Astrocyte (in vitro differentiated cells and primary cell): ENCODE measurements around the gene HELQ. TPM values are rescaled to one million over a fixed set of nuclear protein-coding genes. Genes with fewer than 3 reads are reported as not detected.

Experiments
- DNase-seq: peaks from one replicate; pipeline ENCODE4 v3.0.0-alpha.2; 2010; ENCODE audit warnings: low read depth
- FAIRE-seq: peaks from 2 replicates; lab custom pipeline; 2011; peaks lifted over from hg19 to GRCh38; lab: Jason Lieb, UNC
- H2AFZ ChIP-seq: 2 replicates; pipeline ENCODE4 v1.6.0; 2012; ENCODE audit warnings: low read depth, low read length, inconsistent platforms
- H3K27ac ChIP-seq: 2 replicates; pipeline ENCODE4 v1.5.1; 2011; ENCODE audit warnings: low read depth, low read length, inconsistent platforms
- H3K27me3 ChIP-seq: 2 replicates; pipeline ENCODE4 v1.6.0; 2011; ENCODE audit warnings: low read length, inconsistent platforms; ENCODE audit not compliant: insufficient read depth
- H3K36me3 ChIP-seq: 2 replicates; pipeline ENCODE4 v1.5.1; 2011; ENCODE audit warnings: low read length, inconsistent platforms; ENCODE audit not compliant: insufficient read depth
- H3K4me1 ChIP-seq: 2 replicates; pipeline ENCODE4 v1.5.1; 2011; ENCODE audit warnings: low read length, inconsistent platforms; ENCODE audit not compliant: insufficient read depth
- H3K4me2 ChIP-seq: 2 replicates; pipeline ENCODE4 v1.6.0; 2012; ENCODE audit warnings: low read length, inconsistent platforms
- H3K4me3 ChIP-seq: 2 replicates; pipeline ENCODE4 v1.5.1; 2011; ENCODE audit warnings: low read depth, mild to moderate bottlenecking, low read length, inconsistent platforms; ENCODE audit not compliant: insufficient read depth
- H3K79me2 ChIP-seq: 2 replicates; pipeline ENCODE4 v1.6.0; 2012; ENCODE audit warnings: mild to moderate bottlenecking, low read length, inconsistent platforms; ENCODE audit not compliant: insufficient read depth
- H3K9ac ChIP-seq: 2 replicates; pipeline ENCODE4 v1.6.0; 2012; ENCODE audit warnings: mild to moderate bottlenecking, low read length, inconsistent platforms
- H3K9me3 ChIP-seq: 2 replicates; pipeline ENCODE4 v1.5.1; 2012; ENCODE audit warnings: low read depth, mild to moderate bottlenecking, low read length, inconsistent platforms; ENCODE audit not compliant: insufficient read depth
- H4K20me1 ChIP-seq: 2 replicates; pipeline ENCODE4 v1.6.0; 2012; ENCODE audit warnings: low read length, inconsistent platforms; ENCODE audit not compliant: insufficient read depth
- H3K27ac Mint-ChIP-seq: one replicate; pipeline ENCODE4 v1.8.0; 2021; ENCODE audit warnings: mild to moderate bottlenecking, mixed read lengths; ENCODE audit not compliant: unreplicated experiment
- H3K27me3 Mint-ChIP-seq: one replicate; pipeline ENCODE4 v1.8.0; 2021; ENCODE audit warnings: low read depth, mixed read lengths; ENCODE audit not compliant: unreplicated experiment
- H3K36me3 Mint-ChIP-seq: one replicate; pipeline ENCODE4 v1.8.0; 2021; ENCODE audit warnings: low read depth, mixed read lengths; ENCODE audit not compliant: unreplicated experiment
- H3K4me1 Mint-ChIP-seq: one replicate; pipeline ENCODE4 v1.8.0; 2021; ENCODE audit warnings: low read depth, mixed read lengths; ENCODE audit not compliant: unreplicated experiment
- H3K4me3 Mint-ChIP-seq: one replicate; pipeline ENCODE4 v1.8.0; 2021; ENCODE audit warnings: mild to moderate bottlenecking, moderate library complexity, mixed read lengths; ENCODE audit not compliant: unreplicated experiment
- H3K9me3 Mint-ChIP-seq: one replicate; pipeline ENCODE4 v1.8.0; 2021; ENCODE audit warnings: mild to moderate bottlenecking, mixed read lengths; ENCODE audit not compliant: unreplicated experiment
- EZH2 ChIP-seq: IDR thresholded peaks from 2 replicates; pipeline ENCODE4 v1.6.1; 2012; ENCODE audit warnings: mild to moderate bottlenecking, low read length, inconsistent platforms; ENCODE audit not compliant: insufficient read depth
- total RNA-seq: library from RNA; stranded (reverse); gene quantifications from 2 replicates; pipeline ENCODE4 v1.2.1, GENCODE V29; 2021
- TF ChIP-seq, protein P1 (sequence below): IDR thresholded peaks from 2 replicates; pipeline ENCODE4 v1.5.1; 2011; ENCODE audit warnings: low read depth, mild to moderate bottlenecking, inconsistent platforms, low read length, moderate library complexity; ENCODE audit not compliant: insufficient read depth

Gene HELQ
- total RNA-seq, 1 donor from 2014 or later, result 9.4 TPM

DNA sequence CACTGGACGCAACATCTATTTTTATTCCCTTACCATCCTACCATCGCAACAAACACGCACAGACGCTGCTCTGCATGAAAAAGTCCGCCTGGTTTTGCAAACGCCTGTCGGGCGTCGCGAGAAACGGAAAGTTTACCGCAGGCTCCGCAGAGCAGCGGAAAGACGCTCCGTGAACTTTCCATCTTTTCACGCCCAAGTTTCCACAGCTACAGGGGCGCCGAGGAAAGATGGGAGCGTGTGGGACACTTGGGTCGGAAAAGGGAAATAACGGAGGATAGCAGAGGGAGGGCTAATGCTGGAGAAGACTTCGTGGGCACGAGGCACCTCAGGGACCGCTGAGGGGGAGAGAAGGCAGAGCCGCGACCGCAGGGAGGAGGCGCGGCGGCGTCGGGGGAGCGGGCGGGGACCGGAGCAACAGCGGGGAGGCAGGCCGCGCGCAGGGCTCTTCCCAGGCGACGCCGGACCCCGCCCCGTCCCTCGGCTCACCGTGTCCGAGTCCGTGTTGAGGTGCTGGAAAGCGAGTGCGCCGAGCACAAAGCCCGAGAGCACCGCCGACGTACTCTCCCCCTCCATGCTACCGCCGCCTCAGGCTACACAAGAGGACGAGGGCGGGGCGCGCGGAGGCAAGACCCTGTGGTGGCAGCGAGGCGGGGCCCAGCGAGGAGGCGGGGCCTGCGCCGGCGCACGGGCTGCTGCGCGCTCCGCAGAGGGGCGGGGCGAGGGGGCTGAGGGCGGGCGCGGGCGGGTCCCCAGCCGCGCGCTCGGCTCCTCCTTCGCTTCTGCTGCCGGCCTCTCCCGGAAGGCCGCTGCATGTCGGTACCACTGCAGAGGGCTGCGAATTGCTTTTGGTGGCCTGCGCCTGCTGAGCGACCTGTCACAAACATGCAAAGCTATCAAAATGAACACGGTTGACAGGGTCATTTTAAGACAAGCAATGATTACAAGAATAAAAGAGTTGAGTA is 29.2 kb upstream of the HELQ start, which contains the start of gene ABRAXAS1:
TSS of gene ABRAXAS1 (minus strand) at position 601 of the 962 bp plus-strand sequence. CDS start at position 573, 28 bp downstream.
- FAIRE-seq, result no peak

DNA sequence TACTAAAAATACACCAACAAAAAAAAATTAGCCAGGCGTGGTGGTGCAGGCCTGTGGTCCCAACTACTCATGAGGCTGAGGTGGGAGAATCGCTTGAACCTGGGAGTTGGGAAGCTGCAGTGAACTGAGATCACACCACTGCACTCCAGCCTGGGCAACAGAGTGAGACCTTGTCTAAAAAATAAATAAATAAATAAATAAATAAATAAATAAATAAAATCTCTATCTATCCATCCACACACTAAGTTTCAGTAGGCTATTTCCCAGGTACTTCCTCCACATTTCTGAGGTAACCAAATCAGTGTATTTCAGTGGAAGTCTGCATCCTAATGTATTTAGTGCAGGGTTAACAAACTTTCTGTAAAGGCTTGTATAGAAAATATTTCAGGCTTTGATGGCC is 18.3 kb upstream of the HELQ start:
- no peak for FAIRE-seq
- no peaks in the 10 kb centered on the region for H3K4me1 ChIP-seq
- H3K79me2 ChIP-seq, result no peaks in the 10 kb centered on the region
- H3K27me3 Mint-ChIP-seq, result no peaks in the 10 kb centered on the region
- DNase-seq, result no peak
- peaks cover 6% of the 10 kb centered on the region for H3K36me3 ChIP-seq
- no peaks in the 10 kb centered on the region for H3K36me3 Mint-ChIP-seq
- no peaks in the 10 kb centered on the region for H3K27me3 ChIP-seq
- H2AFZ ChIP-seq, result no peak overlapping the region
- H3K4me3 Mint-ChIP-seq, result no peak overlapping the region
- H3K9me3 Mint-ChIP-seq, result no peaks in the 10 kb centered on the region
- no peak overlapping the region for H3K9ac ChIP-seq
- no peaks in the 10 kb centered on the region for H3K9me3 ChIP-seq
- H3K4me1 Mint-ChIP-seq, result no peaks in the 10 kb centered on the region
- H3K27ac Mint-ChIP-seq, result no peak overlapping the region
- TF ChIP-seq, protein P1, sequence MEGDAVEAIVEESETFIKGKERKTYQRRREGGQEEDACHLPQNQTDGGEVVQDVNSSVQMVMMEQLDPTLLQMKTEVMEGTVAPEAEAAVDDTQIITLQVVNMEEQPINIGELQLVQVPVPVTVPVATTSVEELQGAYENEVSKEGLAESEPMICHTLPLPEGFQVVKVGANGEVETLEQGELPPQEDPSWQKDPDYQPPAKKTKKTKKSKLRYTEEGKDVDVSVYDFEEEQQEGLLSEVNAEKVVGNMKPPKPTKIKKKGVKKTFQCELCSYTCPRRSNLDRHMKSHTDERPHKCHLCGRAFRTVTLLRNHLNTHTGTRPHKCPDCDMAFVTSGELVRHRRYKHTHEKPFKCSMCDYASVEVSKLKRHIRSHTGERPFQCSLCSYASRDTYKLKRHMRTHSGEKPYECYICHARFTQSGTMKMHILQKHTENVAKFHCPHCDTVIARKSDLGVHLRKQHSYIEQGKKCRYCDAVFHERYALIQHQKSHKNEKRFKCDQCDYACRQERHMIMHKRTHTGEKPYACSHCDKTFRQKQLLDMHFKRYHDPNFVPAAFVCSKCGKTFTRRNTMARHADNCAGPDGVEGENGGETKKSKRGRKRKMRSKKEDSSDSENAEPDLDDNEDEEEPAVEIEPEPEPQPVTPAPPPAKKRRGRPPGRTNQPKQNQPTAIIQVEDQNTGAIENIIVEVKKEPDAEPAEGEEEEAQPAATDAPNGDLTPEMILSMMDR, result no peak
- TF ChIP-seq EZH2, result no peak
- H3K4me3 ChIP-seq, result no peak overlapping the region
- no peak overlapping the region for H3K4me2 ChIP-seq
- no peaks in the 10 kb centered on the region for H4K20me1 ChIP-seq
- H3K27ac ChIP-seq, result no peak overlapping the region

More for the DNA sequence above, 29.2 kb upstream of the HELQ start, which contains the start of gene ABRAXAS1:
- Mint-ChIP-seq H3K4me3 (peak within 1 kb of the TSS; percentile 96), H3K9me3 (no peaks in the 10 kb centered on the region), H3K4me1 (no peaks in the 10 kb centered on the region), H3K27me3 (no peaks in the 10 kb centered on the region), H3K27ac (peak within 1 kb of the TSS; percentile 90), H3K36me3 (no peaks in the 10 kb centered on the region)
- peak within 1 kb of the TSS; percentile 87 for H3K4me2 ChIP-seq
- H3K36me3 ChIP-seq, result no peaks in the 10 kb centered on the region
- H3K27ac ChIP-seq, result peak within 1 kb of the TSS; percentile 69
- H3K79me2 ChIP-seq, result peaks cover 6% of the 10 kb centered on the region
- peak within 1 kb of the TSS; percentile 97 for H2AFZ ChIP-seq
- no peaks in the 10 kb centered on the region for H3K9me3 ChIP-seq
- H3K4me3 ChIP-seq, result peak within 1 kb of the TSS; percentile 87
- peaks cover 11% of the 10 kb centered on the region for H3K4me1 ChIP-seq
- no peak for TF ChIP-seq EZH2
- TF ChIP-seq, protein P1, result no peak
- peak within 1 kb of the TSS; percentile 83 for H3K9ac ChIP-seq
- no peaks in the 10 kb centered on the region for H4K20me1 ChIP-seq
- no peaks in the 10 kb centered on the region for H3K27me3 ChIP-seq
- DNase-seq, result peak; percentile 80
